GM12872 (cell line): ENCODE data around the gene TTC33.

Source experiments
- TF ChIP-seq, protein P1 (sequence below): IDR thresholded peaks from 3 replicates; pipeline ENCODE4 v1.5.1; 2011; ENCODE audit warnings: low read depth, mild to moderate bottlenecking, low read length, moderate library complexity; ENCODE audit not compliant: insufficient read depth

TTC33 gene

GRCh38 chr5:40577718-40578117, 178.0 kb downstream of the TTC33 start:
- TF ChIP-seq, protein P1, sequence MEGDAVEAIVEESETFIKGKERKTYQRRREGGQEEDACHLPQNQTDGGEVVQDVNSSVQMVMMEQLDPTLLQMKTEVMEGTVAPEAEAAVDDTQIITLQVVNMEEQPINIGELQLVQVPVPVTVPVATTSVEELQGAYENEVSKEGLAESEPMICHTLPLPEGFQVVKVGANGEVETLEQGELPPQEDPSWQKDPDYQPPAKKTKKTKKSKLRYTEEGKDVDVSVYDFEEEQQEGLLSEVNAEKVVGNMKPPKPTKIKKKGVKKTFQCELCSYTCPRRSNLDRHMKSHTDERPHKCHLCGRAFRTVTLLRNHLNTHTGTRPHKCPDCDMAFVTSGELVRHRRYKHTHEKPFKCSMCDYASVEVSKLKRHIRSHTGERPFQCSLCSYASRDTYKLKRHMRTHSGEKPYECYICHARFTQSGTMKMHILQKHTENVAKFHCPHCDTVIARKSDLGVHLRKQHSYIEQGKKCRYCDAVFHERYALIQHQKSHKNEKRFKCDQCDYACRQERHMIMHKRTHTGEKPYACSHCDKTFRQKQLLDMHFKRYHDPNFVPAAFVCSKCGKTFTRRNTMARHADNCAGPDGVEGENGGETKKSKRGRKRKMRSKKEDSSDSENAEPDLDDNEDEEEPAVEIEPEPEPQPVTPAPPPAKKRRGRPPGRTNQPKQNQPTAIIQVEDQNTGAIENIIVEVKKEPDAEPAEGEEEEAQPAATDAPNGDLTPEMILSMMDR, result no peak

DNA sequence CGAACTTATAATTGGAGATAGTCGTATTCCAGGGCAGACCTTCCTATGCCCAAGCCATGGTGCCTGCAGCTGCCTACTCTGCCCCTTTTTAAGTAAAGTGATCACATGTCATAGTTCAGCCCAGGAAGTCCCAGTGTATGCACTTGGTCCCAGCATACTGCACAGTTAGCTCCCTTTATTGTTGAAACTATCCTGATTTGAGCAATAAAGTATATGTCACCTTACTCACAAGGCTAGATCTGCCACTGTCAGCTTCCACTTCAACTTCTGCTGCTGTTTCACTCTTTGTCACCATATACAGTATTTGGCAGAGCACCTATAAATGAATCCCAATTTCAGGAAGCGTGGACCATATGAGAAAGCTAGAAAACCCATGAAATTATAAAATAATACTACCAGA, 179.8 kb downstream of the TTC33 start:
- TF ChIP-seq, protein P1, result no peak

DNA sequence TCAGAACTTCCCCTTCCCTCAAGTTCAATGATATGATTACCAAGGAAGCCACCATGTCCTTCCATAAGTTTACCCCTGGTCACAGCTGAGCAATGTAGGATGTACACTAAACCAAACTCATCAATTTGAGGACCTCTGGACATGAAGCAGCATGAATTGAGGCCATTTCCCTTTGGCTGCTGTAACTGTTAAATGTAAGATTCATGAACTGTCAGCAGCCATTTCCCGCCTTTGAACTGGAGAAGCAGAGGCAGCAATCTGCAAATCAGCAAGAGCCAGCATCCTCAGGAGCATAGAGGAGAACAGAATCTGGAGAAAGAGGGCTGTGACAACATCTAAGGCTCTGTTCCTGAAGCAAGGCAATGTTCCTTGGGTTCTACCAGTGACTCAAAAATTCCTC, 180.3 kb downstream of the TTC33 start:
- TF ChIP-seq, protein P1, result no peak

GRCh38 chr5:40572937-40573336, 182.8 kb downstream of the TTC33 start:
- TF ChIP-seq, protein P1, result no peak

- TF ChIP-seq, protein P1, result no peak
Observed at GRCh38 chr5:40572391-40572790, 183.4 kb downstream of the TTC33 start.

- TF ChIP-seq, protein P1, result no peak
Observed at GRCh38 chr5:40571729-40572128, 184.0 kb downstream of the TTC33 start.

DNA sequence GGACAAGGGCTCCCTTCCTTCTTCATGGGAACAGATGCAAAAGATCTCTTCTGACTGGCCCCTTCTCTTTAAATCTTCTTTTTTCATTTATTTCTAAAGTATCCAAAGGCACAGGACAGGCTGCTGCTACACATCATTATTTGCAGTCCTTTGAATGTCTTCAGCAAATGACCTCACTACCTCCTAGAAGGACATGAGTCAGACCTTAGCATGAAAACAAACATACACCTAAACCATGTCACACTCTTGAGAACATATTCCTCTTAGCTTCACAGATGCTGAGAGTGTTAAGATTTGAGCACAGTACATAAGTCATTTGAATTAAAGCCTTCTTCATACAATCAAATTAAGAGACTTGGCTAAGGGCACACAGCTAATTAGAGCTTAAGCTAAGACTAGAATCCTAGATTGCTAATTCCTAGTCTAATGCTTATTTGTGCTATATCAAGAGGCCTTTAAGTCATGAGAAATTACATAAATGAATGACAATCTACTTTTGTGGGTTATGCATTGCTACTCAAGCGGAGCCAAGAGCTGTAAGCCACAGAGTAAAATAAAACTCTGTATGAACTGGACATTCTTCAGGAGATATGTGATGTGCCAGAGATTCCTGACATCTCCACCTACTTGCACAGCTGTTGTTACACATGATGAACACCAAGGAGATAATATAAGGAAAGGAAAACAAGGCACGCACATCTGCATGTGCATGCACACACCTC, 185.2 kb downstream of the TTC33 start:
- TF ChIP-seq, protein P1, result no peak
